Ascending aorta (tissue), 2 donors: ENCODE data around the gene UFC1. TPM values are rescaled to one million over a fixed set of nuclear protein-coding genes. Genes with fewer than 3 reads are reported as not detected.
A peak's percentile ranks its signal among the peaks of the same experiment; 100 is the strongest.
"Not testable (repeated sequence)": the region's sequence is repeated elsewhere in the genome, so short reads cannot be mapped to it uniquely, and the experiment has no call there.

Experiments used
- DNase-seq, 2 donors: peaks; one replicate each; pipeline ENCODE4 v3.0.0-alpha.2; 2019; ENCODE audit warnings: low spot score in 2 of 2
- H3K27ac ChIP-seq, 2 donors: fragments of 200-600 bp; sonication (generic); one replicate each; pipeline ENCODE4 v1.5.1; 2016 to 2017; ENCODE audit warnings: mild to moderate bottlenecking in 1 of 2
- H3K27me3 ChIP-seq: fragments of 200-600 bp; sonication (generic); one replicate; pipeline ENCODE4 v1.5.1; 2017
- H3K36me3 ChIP-seq, 2 donors: fragments of 200-600 bp; sonication (generic); one replicate each; pipeline ENCODE4 v1.5.1; 2016
- H3K4me1 ChIP-seq, 2 donors: fragments of 200-600 bp; sonication (generic); one replicate each; pipeline ENCODE4 v1.5.1; 2016 to 2017; ENCODE audit warnings: mild to moderate bottlenecking in 1 of 2
- H3K4me3 ChIP-seq, 2 donors: fragments of 200-600 bp; sonication (generic); one replicate each; pipeline ENCODE4 v1.5.1; 2016 to 2017; ENCODE audit warnings: mild to moderate bottlenecking in 1 of 2
- H3K9me3 ChIP-seq, 2 donors: fragments of 200-600 bp; sonication (generic); one replicate each; pipeline ENCODE4 v1.5.1; 2016
- intact Hi-C: fragments of 100-400 bp; cut with DNase I; formaldehyde crosslinking; loops from one replicate; pipeline ENCODE4 v1.15.1; 2023
- total RNA-seq: library from RNA; depleted of rRNA; stranded (reverse); fragments of >200 nt; gene quantifications from one replicate; pipeline ENCODE4 v1.1.0, GENCODE V29; 2016
- TF ChIP-seq, protein P1 (sequence below), 3 experiments: fragments of 200-600 bp in 2 of 3; fragments of 450-650 bp in 1 of 3; sonication (generic) in 2 of 3; IDR thresholded peaks; one replicate each; pipeline ENCODE4 v1.5.1; 2016 to 2019; ENCODE audit warnings: antibody characterized with exemption in 3 of 3, mild to moderate bottlenecking in 1 of 3, moderate library complexity in 1 of 3

The UFC1 gene
- total RNA-seq, 1 donor from 2014 or later = 3.3 TPM

DNA sequence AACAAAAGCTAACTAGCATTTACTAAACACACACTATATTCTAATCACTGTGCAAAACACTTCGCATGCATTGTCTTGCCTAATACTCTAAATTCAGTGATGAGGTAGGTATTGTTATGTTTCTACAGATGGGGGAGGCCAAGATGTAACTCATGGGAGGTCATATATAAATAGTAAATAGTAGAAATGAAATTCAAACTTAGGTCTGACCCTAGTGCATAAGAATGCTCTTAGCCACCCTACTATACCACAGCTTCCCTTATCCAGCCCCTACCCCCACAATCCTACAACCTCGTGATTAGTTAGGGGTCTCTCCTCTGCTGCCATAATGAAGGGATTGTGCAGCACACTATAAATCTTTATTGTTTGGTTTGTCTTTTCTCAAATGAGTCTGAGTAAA lies 39.2 kb upstream of the UFC1 start:
- H3K27me3 ChIP-seq = no peaks in the 10 kb centered on the region
- H3K4me3 ChIP-seq = no peak overlapping the region
- no peaks in the 10 kb centered on the region for H3K36me3 ChIP-seq
- no peak for DNase-seq
- H3K4me1 ChIP-seq = peaks cover 10 to 22% of the 10 kb centered on the region in 2 donors
- TF ChIP-seq, protein P1, sequence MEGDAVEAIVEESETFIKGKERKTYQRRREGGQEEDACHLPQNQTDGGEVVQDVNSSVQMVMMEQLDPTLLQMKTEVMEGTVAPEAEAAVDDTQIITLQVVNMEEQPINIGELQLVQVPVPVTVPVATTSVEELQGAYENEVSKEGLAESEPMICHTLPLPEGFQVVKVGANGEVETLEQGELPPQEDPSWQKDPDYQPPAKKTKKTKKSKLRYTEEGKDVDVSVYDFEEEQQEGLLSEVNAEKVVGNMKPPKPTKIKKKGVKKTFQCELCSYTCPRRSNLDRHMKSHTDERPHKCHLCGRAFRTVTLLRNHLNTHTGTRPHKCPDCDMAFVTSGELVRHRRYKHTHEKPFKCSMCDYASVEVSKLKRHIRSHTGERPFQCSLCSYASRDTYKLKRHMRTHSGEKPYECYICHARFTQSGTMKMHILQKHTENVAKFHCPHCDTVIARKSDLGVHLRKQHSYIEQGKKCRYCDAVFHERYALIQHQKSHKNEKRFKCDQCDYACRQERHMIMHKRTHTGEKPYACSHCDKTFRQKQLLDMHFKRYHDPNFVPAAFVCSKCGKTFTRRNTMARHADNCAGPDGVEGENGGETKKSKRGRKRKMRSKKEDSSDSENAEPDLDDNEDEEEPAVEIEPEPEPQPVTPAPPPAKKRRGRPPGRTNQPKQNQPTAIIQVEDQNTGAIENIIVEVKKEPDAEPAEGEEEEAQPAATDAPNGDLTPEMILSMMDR (IDR thresholded peaks at IDR 0.05) = no peak
- H3K27ac ChIP-seq = no peak overlapping the region
- intact Hi-C loops = no loop called here
- no peaks in the 10 kb centered on the region for H3K9me3 ChIP-seq

DNA sequence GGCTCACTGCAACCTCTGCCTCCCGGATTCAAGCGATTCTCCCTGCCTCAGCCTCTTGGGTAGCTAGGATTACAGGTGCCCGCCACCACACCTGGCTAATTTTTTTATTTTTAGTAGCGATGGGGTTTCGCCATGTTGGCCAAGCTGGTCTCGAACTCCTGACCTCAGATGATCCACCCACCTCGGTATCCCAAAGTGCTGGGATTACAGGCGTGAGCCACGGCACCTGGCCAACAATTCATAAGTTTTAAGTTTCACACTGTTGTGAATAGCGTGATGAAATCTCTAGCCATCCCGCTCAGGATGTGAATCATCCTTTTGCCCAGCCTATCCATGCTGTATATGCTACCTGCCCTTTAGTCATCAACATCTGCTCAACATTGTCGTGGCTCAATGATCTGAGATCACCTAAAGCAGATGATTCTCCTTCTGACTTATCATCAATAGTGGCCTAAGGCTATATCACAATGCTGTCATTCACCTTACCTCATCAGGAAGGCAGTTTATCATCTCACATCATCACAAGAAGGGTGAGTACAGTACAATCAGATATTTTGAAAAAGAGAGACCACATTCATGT lies 38.6 kb upstream of the UFC1 start:
- TF ChIP-seq, protein P1 (IDR thresholded peaks at IDR 0.05) = no peak
- peaks cover 10 to 26% of the 10 kb centered on the region in 2 donors for H3K4me1 ChIP-seq

DNA sequence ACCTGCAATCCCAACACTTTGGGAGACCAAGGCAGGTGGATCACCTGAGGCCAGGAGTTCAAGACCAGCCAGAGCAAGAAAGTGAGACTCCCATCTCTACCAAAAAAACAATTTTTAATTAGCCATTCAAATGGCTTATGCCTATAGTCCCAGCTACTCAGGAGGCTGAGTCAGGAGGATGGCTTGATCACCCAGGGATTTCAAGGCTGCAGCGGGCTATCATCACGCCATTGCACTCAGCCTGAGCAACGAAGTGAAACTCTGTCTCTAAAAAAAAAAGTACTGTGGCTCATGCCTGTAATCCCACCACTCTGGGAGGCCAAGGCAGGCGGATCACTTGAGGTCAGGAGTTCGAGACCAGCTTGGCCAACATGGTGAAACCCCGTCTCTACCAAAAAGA lies 37.8 kb upstream of the UFC1 start:
- H3K27ac ChIP-seq, DNase-seq, H3K9me3 ChIP-seq, H3K27me3 ChIP-seq: not testable (repeated sequence)
- Histone ChIP-seq H3K36me3 (peaks cover 8 to 12% of the 10 kb centered on the region in 2 donors), H3K4me1 (peaks cover 10 to 26% of the 10 kb centered on the region in 2 donors), H3K4me3 (peak overlapping the region in 1 of 2 donors; percentile 98)
- intact Hi-C loops = loop anchor here (5.0 kb wide), 2 partner anchors 69 to 271 kb away; partner anchors contain the start of gene USF1

More for the DNA sequence above, 38.6 kb upstream of the UFC1 start:
- Histone ChIP-seq H3K27me3 (no peaks in the 10 kb centered on the region), H3K4me3 (no peak overlapping the region), H3K9me3 (no peaks in the 10 kb centered on the region), H3K27ac (no peak overlapping the region), H3K36me3 (peaks cover 1 to 5% of the 10 kb centered on the region in 2 donors)
- intact Hi-C loops = loop anchor here (5.0 kb wide), 2 partner anchors 68 to 272 kb away; partner anchors contain the start of gene USF1
- DNase-seq = no peak

DNA sequence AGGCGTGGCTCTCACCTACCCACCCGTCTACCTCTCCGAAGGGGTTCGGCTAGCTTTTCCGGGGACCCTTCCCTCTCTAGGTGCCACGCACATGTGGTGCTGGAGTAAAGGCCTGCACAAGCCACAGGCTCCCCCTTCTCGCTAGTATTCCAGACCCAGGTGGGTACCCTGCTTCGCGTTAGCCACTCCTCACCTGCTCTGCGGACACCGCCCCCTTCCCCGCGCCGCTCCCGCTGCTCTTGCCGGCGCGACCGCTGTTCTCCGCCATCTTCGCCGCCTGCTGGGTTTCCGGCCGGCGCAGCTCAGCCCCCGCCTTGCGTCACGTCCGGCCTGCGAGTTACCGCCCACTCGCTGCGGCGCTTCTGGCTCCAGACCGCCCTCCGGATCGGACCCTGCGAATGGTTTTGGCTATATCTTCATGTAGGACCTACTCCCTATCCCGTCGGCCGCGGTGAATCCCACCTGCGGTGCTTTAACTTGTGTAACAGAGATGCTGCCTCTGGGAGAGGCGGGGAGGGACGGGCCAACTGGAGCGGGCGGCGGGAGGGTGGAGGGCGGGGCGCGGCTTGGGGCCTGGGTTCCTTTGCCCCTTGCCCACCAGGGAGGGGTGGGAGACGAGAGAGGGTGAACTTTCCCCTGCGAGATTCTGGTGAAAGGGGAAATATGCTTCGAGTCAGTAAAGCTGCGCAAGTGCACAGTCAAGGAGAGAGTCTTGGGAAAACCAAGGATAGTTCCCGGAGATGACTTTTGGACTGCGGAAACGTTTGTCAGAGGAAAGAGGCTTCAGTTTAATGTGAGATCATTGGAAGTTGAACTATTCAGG lies 35.8 kb upstream of the UFC1 start, which contains the start of the genes NIT1 and PFDN2:
NIT1 (plus strand) TSS at position 347 of the 823 bp plus-strand sequence; CDS start at position 419, 72 bp downstream.
PFDN2 (minus strand) TSS at position 279 of the 823 bp plus-strand sequence; CDS start at position 268, 11 bp downstream.
- peak within 1 kb of the TSS; percentile 94 to 98 for H3K27ac ChIP-seq
- H3K36me3 ChIP-seq = peaks cover 27 to 32% of the 10 kb centered on the region in 2 donors
- TF ChIP-seq, protein P1 (IDR thresholded peaks at IDR 0.05) = peak in 1 of 3 experiments; percentile 3
- DNase-seq = peak; percentile 37 to 92
- no peaks in the 10 kb centered on the region for H3K9me3 ChIP-seq
- H3K4me3 ChIP-seq = peak within 1 kb of the TSS; percentile 76 to 98
- peaks cover 10 to 26% of the 10 kb centered on the region in 2 donors for H3K4me1 ChIP-seq
- H3K27me3 ChIP-seq = no peaks in the 10 kb centered on the region
- intact Hi-C loops = loop anchor here (1.0 to 5.0 kb wide), 5 partner anchors 14 to 269 kb away; partner anchors contain the start of genes DEDD, KLHDC9 and USF1

DNA sequence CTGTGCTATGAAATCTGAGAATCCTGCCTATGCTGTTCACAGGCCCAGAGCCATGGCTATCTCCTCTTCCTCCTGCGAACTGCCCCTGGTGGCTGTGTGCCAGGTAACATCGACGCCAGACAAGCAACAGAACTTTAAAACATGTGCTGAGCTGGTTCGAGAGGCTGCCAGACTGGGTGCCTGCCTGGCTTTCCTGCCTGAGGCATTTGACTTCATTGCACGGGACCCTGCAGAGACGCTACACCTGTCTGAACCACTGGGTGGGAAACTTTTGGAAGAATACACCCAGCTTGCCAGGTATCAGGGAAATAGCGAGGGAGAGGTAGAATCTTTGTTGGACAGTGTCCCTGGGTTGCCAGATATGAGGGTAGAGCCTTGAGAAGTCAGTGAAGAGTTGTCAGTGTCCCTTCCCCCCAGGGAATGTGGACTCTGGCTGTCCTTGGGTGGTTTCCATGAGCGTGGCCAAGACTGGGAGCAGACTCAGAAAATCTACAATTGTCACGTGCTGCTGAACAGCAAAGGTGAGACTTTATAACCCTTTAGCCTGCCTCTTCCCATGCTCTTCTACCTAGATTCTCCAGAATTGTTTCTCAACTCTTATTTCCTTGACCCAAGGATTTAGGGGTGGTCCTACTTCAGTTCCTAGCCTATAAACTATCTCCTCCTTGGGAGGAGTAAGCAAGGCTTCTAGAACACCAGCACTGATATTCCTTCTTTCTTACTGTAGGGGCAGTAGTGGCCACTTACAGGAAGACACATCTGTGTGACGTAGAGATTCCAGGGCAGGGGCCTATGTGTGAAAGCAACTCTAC lies 34.5 kb upstream of the UFC1 start:
- TF ChIP-seq, protein P1 (IDR thresholded peaks at IDR 0.05) = peak in 1 of 3 experiments; percentile 39
- peak in 1 of 2 donors; percentile 81 for DNase-seq
- H3K36me3 ChIP-seq = peaks cover 36 to 46% of the 10 kb centered on the region in 2 donors
- H3K9me3 ChIP-seq = no peaks in the 10 kb centered on the region
- H3K4me3 ChIP-seq = peak overlapping the region; percentile 76 to 98
- H3K4me1 ChIP-seq = peaks cover 10 to 26% of the 10 kb centered on the region in 2 donors
- no peaks in the 10 kb centered on the region for H3K27me3 ChIP-seq
- intact Hi-C loops = loop anchor here (2.0 to 5.0 kb wide), 3 partner anchors 36 to 268 kb away; partner anchors contain the start of gene USF1
- peak overlapping the region; percentile 94 to 98 for H3K27ac ChIP-seq
